Mesenchymal stem cell (in vitro differentiated cells and primary cell): ENCODE results near the gene UBE2D2.

Experiments used
- DNase-seq: peaks from one replicate; pipeline ENCODE4 v3.0.0-alpha.2; 2013
- H2AFZ ChIP-seq: one replicate; pipeline ENCODE4 v1.6.1; 2013; ENCODE audit warnings: low read depth, mild to moderate bottlenecking, control low read depth, inconsistent platforms, low read length, moderate library complexity
- H2AK5ac ChIP-seq: 2 replicates; pipeline ENCODE4 v1.6.1; 2013; ENCODE audit warnings: low read length, moderate library complexity, mild to moderate bottlenecking, inconsistent platforms; ENCODE audit not compliant: severe bottlenecking
- H2BK120ac ChIP-seq: one replicate; pipeline ENCODE4 v1.6.1; 2013; ENCODE audit warnings: low read depth, mild to moderate bottlenecking, inconsistent platforms, low read length, moderate library complexity
- H2BK12ac ChIP-seq, 2 experiments: one replicate each; pipeline ENCODE4 v1.6.1; 2013; ENCODE audit warnings: inconsistent platforms in 2 of 2, low read length in 2 of 2, mild to moderate bottlenecking in 2 of 2, moderate library complexity in 2 of 2, control low read depth in 1 of 2
- H2BK15ac ChIP-seq: one replicate; pipeline ENCODE4 v1.6.1; 2013; ENCODE audit warnings: mild to moderate bottlenecking, low read depth, inconsistent platforms; ENCODE audit not compliant: poor library complexity, severe bottlenecking
- H2BK5ac ChIP-seq: 2 replicates; pipeline ENCODE4 v1.6.1; 2013; ENCODE audit warnings: low read depth, mild to moderate bottlenecking, low read length, control low read depth, inconsistent platforms; ENCODE audit not compliant: poor library complexity, severe bottlenecking
- H3K14ac ChIP-seq, 2 experiments: one replicate each; pipeline ENCODE4 v1.6.1; 2013; ENCODE audit warnings: inconsistent platforms in 2 of 2, low read length in 2 of 2, control low read depth in 1 of 2, mild to moderate bottlenecking in 1 of 2, moderate library complexity in 1 of 2
- H3K18ac ChIP-seq, 2 experiments: one replicate each; pipeline ENCODE4 v1.6.1; 2013; ENCODE audit warnings: inconsistent platforms in 2 of 2, low read length in 2 of 2, control low read depth in 1 of 2, low read depth in 1 of 2, mild to moderate bottlenecking in 1 of 2
- H3K23ac ChIP-seq, 2 experiments: one replicate each; pipeline ENCODE4 v1.6.1; 2013; ENCODE audit warnings: inconsistent platforms in 2 of 2, low read length in 2 of 2, mild to moderate bottlenecking in 2 of 2, moderate library complexity in 2 of 2, control low read depth in 1 of 2
- H3K27ac ChIP-seq: 2 replicates; pipeline ENCODE4 v1.5.1; 2013; ENCODE audit warnings: mild to moderate bottlenecking, moderate library complexity, low read length, control low read depth, inconsistent platforms; ENCODE audit not compliant: poor library complexity, severe bottlenecking
- H3K27me3 ChIP-seq, 2 experiments: 2 replicates each; pipeline versions ENCODE4 v1.6.1 to v1.7.0; 2013; ENCODE audit warnings: low read length in 2 of 2, mild to moderate bottlenecking in 2 of 2, moderate library complexity in 2 of 2, control low read depth in 1 of 2, inconsistent platforms in 1 of 2; ENCODE audit not compliant: control insufficient read depth in 1 of 2, insufficient read depth in 1 of 2
- H3K36me3 ChIP-seq, 2 experiments: 2 replicates each; pipeline versions ENCODE4 v1.6.1 to v1.7.0; 2013; ENCODE audit warnings: low read length in 2 of 2, control low read depth in 1 of 2, inconsistent platforms in 1 of 2, low read depth in 1 of 2, mild to moderate bottlenecking in 1 of 2; ENCODE audit not compliant: insufficient read depth in 2 of 2, control insufficient read depth in 1 of 2
- H3K4ac ChIP-seq, 2 experiments: one replicate each; pipeline ENCODE4 v1.6.1; 2013; ENCODE audit warnings: inconsistent platforms in 2 of 2, low read length in 2 of 2, mild to moderate bottlenecking in 2 of 2, moderate library complexity in 2 of 2, control low read depth in 1 of 2, low read depth in 1 of 2
- H3K4me1 ChIP-seq: 2 replicates; pipeline ENCODE4 v1.6.1; 2013; ENCODE audit warnings: low read depth, low read length, control low read depth; ENCODE audit not compliant: control insufficient read depth, insufficient read depth
- H3K4me2 ChIP-seq: 2 replicates; pipeline ENCODE4 v1.6.1; 2013; ENCODE audit warnings: low read length, mild to moderate bottlenecking, inconsistent platforms; ENCODE audit not compliant: poor library complexity, severe bottlenecking
- H3K4me3 ChIP-seq, 2 experiments: 2 replicates each; pipeline versions ENCODE4 v1.5.1 to v1.7.0; 2013; ENCODE audit warnings: low read length in 2 of 2, mild to moderate bottlenecking in 2 of 2, control low read depth in 1 of 2, low read depth in 1 of 2; ENCODE audit not compliant: insufficient read depth in 1 of 2
- H3K79me1 ChIP-seq: replicated peaks from 2 replicates; pipeline ENCODE4 v1.6.1; 2013; ENCODE audit warnings: mild to moderate bottlenecking, control low read depth, low read length, inconsistent platforms; ENCODE audit not compliant: poor library complexity, severe bottlenecking
- H3K9ac ChIP-seq: 2 replicates; pipeline ENCODE4 v1.7.0; 2013; ENCODE audit warnings: mild to moderate bottlenecking, low read length, moderate library complexity
- H3K9me3 ChIP-seq: 2 replicates; pipeline ENCODE4 v1.7.0; 2013; ENCODE audit warnings: mild to moderate bottlenecking, low read length; ENCODE audit not compliant: control insufficient read depth
- H4K8ac ChIP-seq: one replicate; pipeline ENCODE4 v1.6.1; 2013; ENCODE audit warnings: inconsistent platforms, mild to moderate bottlenecking, low read length, moderate library complexity
- H4K91ac ChIP-seq: one replicate; pipeline ENCODE4 v1.6.1; 2013; ENCODE audit warnings: mild to moderate bottlenecking, low read length, inconsistent platforms
- WGBS: methylation state at CpG from one replicate; pipeline ENCODE4 v1.1.7; 2013; ENCODE audit warnings: mixed read lengths; 5-methylcytosine and 5-hydroxymethylcytosine counted together

Gene UBE2D2

DNA sequence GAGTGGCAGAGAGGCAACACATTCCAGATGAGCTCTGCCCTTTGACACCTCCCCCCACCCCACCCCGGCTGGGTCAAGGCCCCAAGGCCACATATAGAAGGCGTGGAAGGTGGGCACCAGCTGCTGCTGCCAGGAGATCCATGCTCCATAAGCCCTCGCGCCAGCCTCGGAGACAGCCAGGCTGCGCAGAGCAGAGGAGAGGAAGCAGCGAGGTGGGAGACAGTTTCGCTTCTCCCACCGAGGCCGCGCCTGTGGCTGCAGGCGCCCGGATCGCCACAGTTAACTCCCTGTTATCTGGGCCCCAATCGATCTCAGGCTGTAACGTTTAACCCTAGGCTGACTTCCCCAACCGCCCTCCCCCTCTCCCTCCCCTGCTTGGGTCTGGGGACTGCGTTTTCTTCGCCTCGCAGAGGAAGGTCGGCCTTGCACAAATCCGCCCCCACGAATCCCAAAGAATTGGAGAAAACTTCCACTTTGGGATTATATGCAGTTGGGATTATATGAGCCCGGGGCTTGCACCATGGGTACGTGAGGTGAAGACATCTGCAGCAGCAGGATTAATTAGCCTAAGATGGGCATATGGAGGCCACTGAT, 85.9 kb downstream of the UBE2D2 start:
- Histone ChIP-seq H3K27me3 (peaks cover 0 to 12% of the 10 kb centered on the region in 2 experiments), H2BK15ac (peak overlapping the region; percentile 21), H3K79me1 (peaks cover 15% of the 10 kb centered on the region), H3K23ac (no peak overlapping the region), H2AK5ac (peak overlapping the region; percentile 19), H2BK5ac (no peak overlapping the region), H3K9me3 (no peaks in the 10 kb centered on the region), H3K36me3 (peaks cover 0 to 15% of the 10 kb centered on the region in 2 experiments), H3K27ac (peak overlapping the region; percentile 86), H4K8ac (peak overlapping the region; percentile 82), H3K9ac (peak overlapping the region; percentile 74), H3K4me2 (peak overlapping the region; percentile 89), H3K4ac (peak overlapping the region; percentile 6 to 28), H2AFZ (no peak overlapping the region), H3K18ac (peak overlapping the region; percentile 40 to 89), H2BK120ac (peak overlapping the region; percentile 54), H4K91ac (peak overlapping the region; percentile 73), H2BK12ac (peak overlapping the region; percentile 32 to 75), H3K4me3 (peak overlapping the region; percentile 26 to 74), H3K14ac (peak overlapping the region in 1 of 2 experiments; percentile 79), H3K4me1 (peaks cover 36% of the 10 kb centered on the region)
- 6% methylated on average over 20 of the region's 25 CpGs for WGBS
- DNase-seq = peak; percentile 47

DNA sequence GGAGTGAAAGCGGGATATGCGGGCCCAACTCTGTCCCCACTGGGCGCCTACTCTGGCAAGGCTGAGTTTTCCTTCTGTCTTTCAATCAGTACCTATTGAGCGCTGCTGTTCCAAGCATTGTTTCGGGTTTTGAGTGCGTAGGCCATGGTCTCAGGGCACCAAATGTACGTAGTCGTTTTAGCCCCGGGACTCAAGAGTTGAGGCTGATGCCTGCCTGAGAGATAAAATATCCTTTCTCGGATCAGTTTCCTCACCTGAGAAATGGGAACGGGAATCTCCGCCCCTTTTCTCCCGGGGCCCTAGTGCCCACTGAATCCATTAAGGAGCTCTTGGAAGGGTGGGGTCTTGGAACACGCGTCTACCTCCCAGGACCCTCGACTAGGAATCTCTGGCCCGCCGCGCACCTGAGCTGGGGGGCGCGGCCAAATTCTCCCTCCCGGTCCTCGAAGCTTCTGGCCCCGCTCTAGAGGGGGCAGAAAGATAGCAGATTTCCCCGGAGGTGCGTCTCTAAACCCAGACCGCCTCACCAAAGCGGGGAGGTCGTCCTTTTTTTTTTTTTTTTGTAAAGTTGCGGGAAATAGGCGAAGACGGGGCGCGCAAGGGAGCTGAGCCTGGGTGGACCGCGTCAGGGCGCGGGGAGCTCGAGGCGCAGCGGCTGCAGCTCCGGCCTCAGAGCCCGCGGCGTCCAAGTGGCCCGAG, 86.5 kb downstream of the UBE2D2 start:
- peak overlapping the region; percentile 86 for H3K27ac ChIP-seq
- peak overlapping the region; percentile 74 to 84 for H3K4me3 ChIP-seq
- peaks cover 0 to 15% of the 10 kb centered on the region in 2 experiments for H3K36me3 ChIP-seq
- no peak overlapping the region for H4K91ac ChIP-seq
- WGBS = 8% methylated on average over 44 of the region's 46 CpGs
- peak overlapping the region; percentile 46 to 89 for H3K18ac ChIP-seq
- no peak for DNase-seq
- H3K4me2 ChIP-seq = peak overlapping the region; percentile 89
- H2BK120ac ChIP-seq = peak overlapping the region; percentile 54
- H3K23ac ChIP-seq = no peak overlapping the region
- peak overlapping the region; percentile 37 for H2BK5ac ChIP-seq
- no peak overlapping the region for H2AFZ ChIP-seq
- peak overlapping the region; percentile 19 for H2AK5ac ChIP-seq
- peak overlapping the region; percentile 74 for H2BK15ac ChIP-seq
- peak overlapping the region; percentile 31 to 84 for H3K4ac ChIP-seq
- peaks cover 30% of the 10 kb centered on the region for H3K4me1 ChIP-seq
- H4K8ac ChIP-seq = peak overlapping the region; percentile 48
- H3K9ac ChIP-seq = peak overlapping the region; percentile 74
- H3K9me3 ChIP-seq = no peaks in the 10 kb centered on the region
- no peak overlapping the region for H3K14ac ChIP-seq
- H3K27me3 ChIP-seq = peaks cover 0 to 12% of the 10 kb centered on the region in 2 experiments
- peak overlapping the region; percentile 29 to 60 for H2BK12ac ChIP-seq
- peaks cover 15% of the 10 kb centered on the region for H3K79me1 ChIP-seq

DNA sequence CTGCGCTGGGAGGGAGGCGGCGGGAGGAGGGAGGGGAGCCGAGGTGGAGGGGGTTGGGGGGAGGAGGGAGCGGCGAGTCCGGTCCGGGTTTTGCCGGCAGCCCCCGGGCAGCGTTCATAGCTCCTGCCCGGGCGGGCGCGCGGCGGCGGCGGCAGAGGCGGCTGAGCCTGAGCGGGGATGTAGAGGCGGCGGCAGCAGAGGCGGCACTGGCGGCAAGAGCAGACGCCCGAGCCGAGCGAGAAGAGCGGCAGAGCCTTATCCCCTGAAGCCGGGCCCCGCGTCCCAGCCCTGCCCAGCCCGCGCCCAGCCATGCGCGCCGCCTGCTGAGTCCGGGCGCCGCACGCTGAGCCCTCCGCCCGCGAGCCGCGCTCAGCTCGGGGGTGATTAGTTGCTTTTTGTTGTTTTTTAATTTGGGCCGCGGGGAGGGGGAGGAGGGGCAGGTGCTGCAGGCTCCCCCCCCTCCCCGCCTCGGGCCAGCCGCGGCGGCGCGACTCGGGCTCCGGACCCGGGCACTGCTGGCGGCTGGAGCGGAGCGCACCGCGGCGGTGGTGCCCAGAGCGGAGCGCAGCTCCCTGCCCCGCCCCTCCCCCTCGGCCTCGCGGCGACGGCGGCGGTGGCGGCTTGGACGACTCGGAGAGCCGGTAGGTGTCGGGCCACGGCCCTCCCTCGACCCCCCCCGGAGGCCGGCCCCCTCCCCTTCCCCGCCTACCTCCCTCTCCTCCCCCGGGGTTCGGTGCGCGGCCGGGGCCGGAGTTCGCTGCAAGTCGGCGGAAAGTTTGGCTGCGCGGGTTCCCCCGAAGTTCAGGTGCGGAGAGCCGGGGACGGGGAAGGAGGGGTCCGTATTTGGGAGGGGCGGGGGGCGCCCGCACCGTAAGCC, 87.3 kb downstream of the UBE2D2 start, which contains the start of gene CXXC5:
CXXC5 (plus strand) TSS at position 145 of the 877 bp plus-strand sequence. CDS start 32,175 bp downstream, outside the sequence.
- Histone ChIP-seq H2BK12ac (peak within 1 kb of the TSS; percentile 29 to 73), H3K27me3 (peaks cover 0 to 12% of the 10 kb centered on the region in 2 experiments), H3K4ac (peak within 1 kb of the TSS; percentile 67 to 85), H3K9ac (peak within 1 kb of the TSS; percentile 92), H3K4me1 (peaks cover 26% of the 10 kb centered on the region), H3K9me3 (no peaks in the 10 kb centered on the region), H2BK120ac (peak within 1 kb of the TSS; percentile 85), H2BK5ac (peak within 1 kb of the TSS; percentile 82), H2BK15ac (peak within 1 kb of the TSS; percentile 83), H3K4me3 (peak within 1 kb of the TSS; percentile 84 to 87), H3K79me1 (peaks cover 13% of the 10 kb centered on the region), H4K8ac (peak within 1 kb of the TSS; percentile 48), H3K18ac (peak within 1 kb of the TSS; percentile 94 to 97), H3K23ac (peak within 1 kb of the TSS in 1 of 2 experiments; percentile 95), H3K36me3 (peaks cover 0 to 15% of the 10 kb centered on the region in 2 experiments), H4K91ac (peak within 1 kb of the TSS; percentile 89), H3K27ac (peak within 1 kb of the TSS; percentile 92), H2AK5ac (peak within 1 kb of the TSS; percentile 19), H3K14ac (peak within 1 kb of the TSS; percentile 62 to 97), H2AFZ (peak within 1 kb of the TSS; percentile 33), H3K4me2 (peak within 1 kb of the TSS; percentile 89)
- peak; percentile 92 for DNase-seq
- WGBS = under 1% methylated on average over 40 of the region's 106 CpGs
